GM21786 (cell line): ENCODE data around the gene CLIC3.
"Not testable (repeated sequence)": the region's sequence is repeated elsewhere in the genome, so short reads cannot be mapped to it uniquely, and the experiment has no call there.

Experiments used
- ATAC-seq: cut with Tn5 transposase; IDR thresholded peaks from one replicate; pipeline ENCODE4 v1.9.1; 2021; ENCODE audit not compliant: unreplicated experiment

The CLIC3 gene

DNA sequence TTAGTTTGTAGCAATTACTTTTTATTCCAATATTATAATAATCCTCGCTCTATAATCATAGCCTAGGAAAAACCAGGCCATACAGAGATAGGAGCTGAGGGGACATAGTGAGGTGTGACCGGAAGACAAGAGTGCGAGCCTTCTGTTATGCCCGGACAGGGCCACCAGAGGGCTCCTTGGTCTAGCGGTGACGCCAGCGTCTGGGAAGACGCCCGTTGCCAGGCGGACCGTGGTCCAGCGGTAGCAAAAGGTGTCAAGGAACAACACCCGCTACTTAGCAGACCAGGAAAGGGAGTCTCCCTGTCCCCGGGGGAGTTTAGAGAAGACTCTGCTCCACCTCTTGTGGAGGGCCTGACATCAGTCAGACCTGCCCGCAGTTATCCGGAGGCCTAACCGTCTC is 7.9 kb upstream of the CLIC3 start:
- ATAC-seq: not testable (repeated sequence)

DNA sequence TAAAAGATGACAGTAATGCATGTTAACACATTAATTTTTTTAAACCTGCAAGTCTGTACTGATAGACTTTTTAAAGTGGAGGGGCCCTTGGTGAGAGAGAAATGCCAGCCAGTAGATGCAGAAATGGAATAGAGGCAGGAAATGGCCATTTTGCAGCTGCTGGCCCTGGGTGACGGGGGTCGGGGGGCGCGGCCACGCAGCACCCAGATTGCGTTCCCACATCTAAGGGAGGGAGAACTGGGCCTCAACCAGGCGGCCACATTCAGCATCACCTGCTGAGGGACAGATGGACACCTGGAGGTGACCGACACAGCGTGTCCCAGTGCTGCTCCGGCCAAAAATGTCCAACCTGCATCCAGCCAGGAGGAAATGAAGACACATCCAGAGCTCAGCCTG is 6.3 kb upstream of the CLIC3 start:
- ATAC-seq: no peak

DNA sequence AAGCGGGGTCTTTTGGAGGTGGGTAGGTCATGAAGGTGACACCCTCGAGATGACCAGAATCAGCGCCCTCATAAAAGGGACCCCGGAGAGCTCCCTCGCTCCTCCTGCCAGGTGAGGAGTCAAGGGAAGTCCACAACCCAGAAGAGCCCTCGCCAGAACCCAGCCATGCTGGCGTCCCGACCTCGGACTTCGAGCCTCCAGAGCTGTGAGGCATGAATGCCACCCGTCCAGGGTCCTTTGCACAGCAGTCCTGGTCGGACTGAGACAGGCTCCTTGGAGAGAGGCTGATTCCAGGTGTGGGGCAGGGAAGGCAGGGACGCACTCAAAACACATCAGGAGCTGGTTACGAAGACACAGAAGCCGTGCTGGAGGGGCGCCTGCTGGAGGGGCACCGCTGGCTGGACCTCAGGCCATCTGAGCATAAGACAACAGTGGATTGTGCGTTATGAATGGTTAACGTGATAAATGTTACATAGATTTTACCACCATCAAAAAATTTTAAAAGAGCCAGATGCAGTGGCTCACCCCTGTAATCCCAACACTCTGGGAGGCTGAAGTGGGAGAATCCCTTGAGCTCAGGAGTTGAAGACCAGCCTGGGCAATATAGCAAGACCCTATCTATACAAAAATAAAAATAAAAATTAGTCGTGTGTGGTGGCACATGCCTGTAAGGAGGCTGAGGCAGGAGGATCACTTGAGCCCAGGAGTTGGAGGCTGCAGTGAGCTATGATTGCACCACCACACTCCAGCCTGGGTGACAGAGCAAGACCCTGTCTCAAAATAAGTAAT is 5.7 kb upstream of the CLIC3 start:
- ATAC-seq: no peak

DNA sequence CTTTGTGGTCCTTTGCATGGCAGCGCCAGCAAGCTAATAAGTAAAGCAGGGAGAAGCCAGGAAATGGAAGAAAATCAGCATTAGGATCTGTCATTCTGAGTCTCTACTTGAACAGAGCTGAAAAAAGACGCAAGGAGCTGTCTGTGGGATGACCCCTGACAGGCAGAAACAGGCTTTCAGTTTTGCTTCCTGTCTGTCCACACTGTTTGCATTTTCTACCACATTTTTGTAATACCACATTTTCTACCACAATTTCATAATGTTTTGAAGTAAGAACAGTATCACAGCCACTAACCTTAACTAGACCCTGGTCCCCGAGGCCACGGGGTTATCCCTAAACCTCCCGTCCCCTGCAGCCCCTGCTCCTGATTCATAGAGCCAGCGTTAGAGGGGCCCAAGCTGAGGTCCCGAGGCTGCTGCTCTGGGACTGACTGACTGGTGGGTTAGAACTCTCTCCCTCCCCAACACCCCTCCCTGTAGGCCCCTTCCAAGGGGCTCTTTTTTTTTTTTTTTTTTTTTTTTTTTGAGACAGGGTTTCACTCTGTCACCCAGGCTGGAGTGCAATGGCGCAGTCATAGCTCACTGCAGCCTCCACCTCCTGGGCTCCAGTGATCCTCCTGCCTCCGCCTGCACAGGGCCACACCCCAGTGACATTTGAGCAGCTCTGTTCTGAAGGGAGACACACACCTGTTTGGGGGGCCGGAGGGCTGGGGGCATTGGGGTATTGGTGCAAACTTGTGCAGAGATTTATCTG is 4.0 kb upstream of the CLIC3 start:
- peak; percentile 72 for ATAC-seq

DNA sequence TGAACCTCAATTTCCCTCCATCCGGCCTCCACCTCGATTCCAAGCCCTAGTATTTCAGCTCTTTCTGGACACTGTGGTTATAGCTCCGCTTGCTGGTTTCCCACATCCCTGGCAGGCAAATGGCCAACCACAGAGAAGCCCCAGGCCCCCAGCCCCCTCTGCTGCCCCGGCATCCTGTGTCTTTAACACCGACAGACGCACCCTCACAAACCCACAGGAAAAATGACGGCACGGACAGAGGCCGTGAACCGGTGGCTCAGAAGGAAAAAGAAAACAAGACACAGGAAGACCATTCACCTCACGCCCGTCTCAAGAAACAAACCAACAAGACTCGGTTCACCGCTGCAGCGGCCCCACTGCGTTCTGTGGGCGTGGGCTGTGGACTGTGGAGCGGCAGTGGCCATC is 1.5 kb upstream of the CLIC3 start:
- ATAC-seq: no peak

DNA sequence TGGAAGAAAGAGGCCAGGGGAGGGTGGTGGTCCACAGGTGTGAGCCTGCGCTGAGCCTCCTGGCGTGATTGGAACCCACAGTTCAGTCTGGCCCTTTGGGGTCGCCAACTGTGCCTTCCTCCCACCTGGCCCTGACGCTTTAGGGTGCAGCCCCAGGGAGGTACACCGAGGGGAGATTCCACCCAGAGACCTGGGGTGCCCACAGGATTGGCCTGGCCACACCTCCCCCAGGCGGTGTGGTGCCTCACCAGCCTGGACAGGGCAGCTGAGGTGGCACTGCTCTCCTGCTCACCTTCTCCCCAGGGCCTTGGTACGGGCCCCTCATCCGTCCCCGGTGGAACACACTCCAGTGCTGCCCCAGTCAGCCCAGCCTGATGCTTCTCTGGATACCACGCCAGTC is 1.0 kb upstream of the CLIC3 start:
- ATAC-seq: no peak

DNA sequence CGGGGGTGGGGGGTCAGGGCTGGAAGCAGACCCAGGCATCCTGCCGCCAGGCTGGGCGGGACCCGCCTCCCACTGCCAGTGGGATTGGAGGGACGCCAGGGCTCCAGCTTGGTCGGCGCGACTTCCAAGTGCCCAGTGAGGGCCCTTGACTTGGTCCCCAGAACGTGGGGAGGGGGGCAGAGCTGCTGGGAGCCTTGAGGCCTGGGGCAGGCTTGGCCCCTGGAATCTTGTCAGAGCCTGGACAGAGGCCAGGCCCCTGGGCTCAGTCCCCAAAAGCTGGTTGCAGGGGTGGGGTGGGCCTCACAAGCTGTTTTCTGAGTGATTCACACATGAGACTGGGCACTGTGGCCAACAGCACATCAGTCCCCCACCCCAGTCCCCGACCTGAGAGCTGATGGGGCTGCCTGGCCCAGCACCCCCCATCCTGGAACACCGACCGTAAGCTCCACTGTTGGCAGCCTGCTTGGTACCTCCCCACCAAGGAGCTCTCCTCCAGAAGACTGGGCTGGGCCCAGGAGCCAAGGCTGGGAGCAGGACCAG is 526 bp downstream of the CLIC3 start:
- ATAC-seq: no peak

DNA sequence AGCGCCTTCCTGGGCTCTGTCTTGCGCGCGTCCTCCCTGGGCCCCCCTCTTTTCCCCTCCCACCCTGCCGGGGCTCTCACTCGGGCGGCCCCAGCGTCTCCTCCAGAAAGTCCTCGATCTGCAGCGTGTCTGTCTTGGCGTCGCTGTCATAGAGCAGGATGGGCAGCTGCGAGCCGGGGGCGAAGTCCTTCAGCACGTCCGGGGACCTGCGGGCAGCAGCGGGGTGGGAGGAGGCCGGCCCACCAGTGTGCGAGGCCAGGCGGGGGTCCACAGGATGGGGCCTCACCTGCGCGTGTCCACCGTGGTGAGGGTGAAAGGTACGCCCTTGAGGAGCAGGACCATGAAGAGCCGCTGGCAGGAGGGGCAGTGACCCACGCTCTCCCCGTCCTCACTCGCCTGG is 1.0 kb downstream of the CLIC3 start:
- no peak for ATAC-seq

DNA sequence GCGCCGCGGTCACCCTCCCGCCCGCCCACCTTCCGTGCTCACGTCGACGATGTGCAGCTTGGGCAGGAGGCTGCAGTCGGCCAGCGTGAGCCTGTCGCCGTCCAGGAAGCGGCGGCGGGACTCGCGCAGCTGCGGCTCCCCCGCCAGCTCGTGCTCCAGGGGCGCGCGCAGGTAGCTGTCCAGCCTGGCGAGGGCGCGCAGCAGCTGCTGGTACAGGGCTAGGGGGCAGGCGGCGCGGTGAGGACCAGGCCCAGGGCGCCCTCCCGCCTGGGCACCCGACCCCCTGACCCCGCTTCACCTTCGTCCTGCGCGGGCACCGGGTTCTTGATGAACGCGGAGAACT is 1.5 kb downstream of the CLIC3 start:
- ATAC-seq: no peak

DNA sequence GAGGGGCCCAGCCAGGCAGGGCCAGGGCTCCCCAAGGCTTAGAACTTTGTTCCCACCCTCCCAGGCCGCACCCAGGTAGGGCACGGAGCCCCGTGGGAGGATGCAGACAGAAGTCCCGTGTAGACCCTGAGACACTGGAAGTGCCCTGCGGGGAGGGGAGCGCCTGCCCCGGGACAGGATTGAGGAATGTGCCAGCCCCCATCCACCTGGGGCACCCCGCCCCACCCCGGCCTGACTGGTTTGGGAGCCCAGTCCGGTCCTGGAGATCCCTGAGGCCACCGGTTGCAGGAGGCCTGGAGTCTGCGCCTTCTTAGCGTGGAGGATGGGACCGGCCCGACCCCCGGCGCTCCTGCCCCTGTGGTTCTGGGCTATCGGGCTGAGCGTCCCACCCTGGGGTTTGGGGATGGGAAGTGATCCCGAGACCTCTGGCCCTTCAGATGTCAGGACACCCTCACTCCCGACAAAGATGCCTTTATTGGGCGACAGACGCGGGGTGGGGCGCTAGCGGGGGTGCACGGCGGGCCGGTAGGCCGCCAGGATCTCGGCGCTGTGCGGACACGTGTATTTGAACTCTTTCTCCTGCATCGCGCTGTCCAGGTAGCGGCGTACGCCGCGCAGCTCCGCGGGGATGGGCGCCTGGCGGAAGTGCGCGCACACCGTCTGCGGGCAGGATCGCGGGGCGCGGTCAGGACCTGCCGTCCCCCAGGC is 2.0 kb downstream of the CLIC3 start:
- ATAC-seq: no peak

DNA sequence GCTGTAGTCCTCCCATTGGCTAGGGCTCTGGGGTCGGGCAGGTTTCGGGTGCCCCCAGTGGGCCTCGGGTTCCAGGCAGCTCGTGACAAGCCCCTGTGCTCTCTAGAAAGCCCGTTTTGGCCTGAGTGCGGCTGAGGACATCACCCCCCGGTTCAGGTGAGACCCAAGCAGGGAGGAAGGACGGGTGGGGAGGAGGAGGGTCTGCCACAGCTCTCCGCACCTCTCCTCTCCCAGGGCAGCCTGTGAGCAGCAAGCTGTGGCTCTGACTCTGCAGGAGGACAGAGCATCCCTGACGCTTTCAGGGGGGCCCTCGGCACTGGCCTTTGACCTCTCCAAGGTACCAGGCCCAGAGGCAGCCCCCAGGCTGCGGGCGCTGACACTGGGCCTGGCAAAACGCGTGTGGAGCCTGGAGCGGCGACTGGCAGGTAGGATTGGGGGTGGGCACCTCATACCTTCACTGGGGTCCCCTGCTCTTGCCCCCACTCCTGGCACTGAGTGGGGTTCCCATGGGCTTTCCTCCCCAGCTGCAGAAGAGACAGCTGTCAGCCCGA is 3.5 kb downstream of the CLIC3 start:
- no peak for ATAC-seq

DNA sequence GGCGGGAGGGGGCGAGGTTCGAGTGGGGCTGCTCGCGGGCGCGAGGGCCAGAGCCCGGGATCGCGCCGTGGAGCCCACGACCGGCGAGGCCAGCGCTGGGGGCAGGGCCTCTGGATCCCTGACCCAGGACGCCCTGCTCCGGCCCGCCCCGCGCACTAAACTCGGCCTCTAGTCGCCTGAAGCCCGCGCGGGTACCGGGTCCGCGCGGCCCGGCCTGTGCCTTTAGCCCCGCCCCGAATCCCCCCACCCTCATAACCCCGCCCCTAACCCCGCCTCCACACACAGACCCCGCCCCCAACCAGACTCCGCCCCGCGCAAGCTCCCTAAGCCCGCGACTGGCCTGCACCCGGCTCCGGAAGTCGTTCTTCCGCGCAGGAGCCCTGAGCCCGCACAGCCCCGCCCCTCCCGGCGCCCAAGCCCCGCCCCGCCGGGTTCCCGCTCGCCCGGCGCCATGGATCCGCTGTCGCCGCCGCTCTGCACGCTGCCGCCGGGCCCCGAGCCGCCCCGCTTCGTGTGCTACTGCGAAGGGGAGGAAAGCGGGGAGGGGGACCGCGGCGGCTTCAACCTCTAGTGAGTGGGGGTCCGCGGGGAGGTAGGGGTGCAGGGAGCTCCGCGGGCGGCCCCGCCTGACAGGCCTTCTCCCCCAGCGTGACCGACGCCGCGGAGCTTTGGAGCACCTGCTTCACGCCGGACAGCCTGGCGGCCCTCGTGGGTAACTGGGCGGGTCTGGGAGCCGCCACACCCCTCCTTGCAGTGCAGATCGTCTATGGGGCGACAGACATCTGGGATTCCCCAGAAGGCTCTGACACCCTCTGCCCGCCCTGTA is 4.2 kb downstream of the CLIC3 start, which contains the start of gene PAXX:
Gene PAXX (plus strand): TSS at position 430 of the 826 bp plus-strand sequence. CDS start 22 bp downstream, at position 452.
- ATAC-seq: peak; percentile 67

DNA sequence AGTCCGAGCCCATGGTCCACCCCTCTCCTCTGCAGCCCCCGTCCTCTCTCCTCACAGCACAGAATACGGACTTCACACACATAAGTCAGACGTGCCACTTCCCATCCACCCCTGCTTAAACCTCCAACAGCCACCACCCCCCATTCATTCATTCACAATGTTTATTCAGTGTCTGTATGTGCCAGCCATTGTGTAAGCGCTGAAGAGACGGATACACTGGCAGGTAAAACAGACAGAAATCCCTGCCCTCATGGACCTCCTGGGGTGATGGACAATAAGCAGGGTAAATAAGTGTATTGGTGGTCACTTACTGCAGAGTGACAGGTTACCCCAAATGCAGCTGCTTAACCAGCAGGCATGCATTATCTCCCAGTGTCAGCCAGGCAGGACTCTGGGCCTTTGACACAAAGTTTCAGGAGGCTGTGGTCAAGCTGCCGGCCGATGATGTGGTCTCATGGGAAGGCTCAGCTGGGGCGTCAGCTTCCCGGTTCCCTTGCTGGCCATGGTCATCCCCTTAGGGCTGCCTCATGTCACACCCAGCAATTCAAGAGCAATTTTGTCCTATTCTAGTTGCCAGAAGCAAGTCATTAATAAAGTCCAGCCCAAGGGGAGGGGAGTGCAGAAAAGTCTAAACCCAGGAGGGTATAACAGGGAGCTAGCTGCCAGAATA is 6.0 kb downstream of the CLIC3 start:
- ATAC-seq: no peak

DNA sequence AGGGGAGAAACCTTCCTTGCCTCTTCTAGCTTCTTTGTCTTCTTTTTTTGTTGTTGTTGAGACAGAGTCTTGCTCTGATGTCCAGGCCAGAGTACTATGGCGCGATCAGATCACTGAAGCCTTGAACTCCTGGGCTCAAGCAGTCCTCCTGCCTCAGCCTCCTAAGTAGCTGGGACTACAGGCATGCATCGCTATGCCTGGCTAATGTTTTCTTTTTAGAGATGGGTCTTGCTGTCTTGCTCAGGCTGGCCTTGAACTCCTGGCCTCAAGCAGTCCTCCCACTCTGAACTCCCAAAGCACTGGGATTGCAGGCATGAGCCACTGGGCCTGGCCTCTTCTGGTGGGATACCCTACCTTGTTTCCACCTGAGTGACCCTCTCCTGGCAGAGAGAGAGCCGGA is 7.5 kb downstream of the CLIC3 start:
- ATAC-seq: no peak

DNA sequence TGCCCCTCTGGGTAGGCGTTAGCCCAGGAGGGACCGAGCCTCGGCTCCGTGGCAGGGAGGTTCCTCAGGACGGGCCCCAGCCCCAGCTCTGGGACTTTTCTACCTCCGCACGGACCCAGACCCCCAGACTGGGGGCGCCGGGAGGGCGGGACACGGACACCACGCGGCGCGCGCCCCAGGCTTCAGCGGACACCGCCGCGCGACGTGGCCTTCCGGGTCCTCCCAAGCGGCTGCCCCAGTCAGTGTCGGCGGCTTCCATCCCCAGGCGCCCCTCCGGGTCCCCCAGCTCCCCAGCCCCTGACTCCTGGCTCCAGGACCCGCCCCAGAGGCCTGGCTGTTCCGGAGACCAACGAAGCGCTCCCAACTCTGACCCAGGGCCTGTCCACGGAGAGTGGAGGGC is 10.5 kb downstream of the CLIC3 start:
- no peak for ATAC-seq

DNA sequence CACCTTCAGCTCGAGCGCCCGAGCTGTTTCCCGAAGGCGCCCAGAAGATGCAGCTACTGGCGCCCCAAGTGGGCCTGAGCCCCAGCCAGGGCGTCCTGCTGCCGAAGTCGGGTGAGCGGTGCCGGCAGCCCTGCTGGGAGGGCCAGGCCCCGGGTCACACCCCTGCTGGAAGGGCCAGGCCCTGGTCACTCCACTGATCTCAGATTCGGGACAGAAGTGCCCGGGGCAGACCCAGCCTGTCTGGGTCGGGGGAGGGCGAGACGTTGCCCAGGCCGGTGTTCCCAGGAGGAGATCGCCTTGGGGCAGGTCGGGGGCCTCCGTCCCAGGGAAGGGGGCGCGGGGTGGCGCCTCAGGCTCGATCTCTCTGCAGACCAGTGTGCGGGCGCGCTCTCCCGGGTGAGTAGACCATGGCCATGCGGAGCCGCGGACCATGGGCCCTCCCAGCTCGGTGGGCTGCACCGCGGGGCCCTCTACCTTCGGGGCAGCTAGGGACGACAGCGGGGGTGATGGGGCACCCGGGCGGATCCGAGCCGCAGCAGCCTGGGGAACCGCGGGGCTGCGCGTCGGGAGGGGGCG is 11.3 kb downstream of the CLIC3 start:
- ATAC-seq: no peak

DNA sequence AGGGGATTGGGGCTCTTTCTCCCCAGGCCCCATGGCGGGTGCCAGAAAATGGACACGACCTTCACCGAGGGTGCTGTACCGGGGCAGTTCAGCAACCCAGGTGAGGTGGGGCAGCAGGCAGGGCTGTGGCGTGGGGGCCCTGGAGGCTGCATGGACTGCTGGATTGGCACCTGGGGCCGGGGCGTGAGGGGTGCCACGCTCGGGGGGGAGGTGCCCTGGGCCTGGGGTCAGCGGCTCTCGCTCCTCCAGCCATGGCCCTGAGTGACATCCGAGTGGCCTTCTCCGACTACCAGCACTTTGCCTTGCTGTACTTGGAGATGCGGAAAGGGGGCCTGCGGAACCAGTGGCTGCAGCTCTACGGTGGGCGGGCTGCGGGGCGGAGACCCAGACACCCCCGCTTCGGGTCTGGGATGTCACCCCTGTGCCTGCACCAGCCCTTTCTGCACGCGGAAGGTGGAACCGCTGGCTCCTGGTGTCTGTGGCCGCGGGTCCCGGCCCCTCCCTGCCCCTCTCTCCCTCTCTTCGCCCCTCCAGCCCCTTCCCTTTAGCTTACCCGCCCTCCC is 11.8 kb downstream of the CLIC3 start:
- no peak for ATAC-seq

DNA sequence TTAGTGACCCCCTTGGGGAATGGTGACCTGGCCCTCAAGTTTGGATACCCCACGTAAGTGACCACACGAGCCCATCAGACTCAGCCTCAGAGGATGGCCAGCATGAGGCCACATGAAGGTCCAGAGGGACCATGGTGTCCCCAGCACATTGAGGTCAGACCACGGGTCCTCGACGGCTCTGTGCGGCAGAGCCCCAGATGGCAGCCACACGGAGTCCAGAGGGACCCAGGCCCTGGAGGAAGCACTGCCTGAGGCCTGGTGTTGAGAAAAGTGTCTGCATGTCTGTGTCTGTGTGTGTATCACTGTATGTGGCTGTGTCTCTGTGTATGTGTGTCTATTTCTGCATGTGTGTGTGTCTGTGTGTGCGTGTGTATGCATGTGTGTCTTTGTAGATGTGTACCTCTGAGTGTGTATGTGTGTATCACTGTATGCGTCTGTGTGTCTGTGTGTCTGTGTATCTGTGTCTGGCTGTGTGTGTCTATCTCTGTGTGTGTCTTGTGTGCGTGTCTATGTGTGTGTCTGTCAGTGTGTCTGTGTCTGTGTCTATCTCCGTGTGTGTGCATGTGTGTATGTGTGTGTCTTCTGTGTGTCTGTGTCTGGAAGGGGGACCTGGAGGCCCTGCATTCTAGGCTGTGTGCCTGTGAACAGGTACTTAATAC is 12.6 kb downstream of the CLIC3 start:
- no peak for ATAC-seq

DNA sequence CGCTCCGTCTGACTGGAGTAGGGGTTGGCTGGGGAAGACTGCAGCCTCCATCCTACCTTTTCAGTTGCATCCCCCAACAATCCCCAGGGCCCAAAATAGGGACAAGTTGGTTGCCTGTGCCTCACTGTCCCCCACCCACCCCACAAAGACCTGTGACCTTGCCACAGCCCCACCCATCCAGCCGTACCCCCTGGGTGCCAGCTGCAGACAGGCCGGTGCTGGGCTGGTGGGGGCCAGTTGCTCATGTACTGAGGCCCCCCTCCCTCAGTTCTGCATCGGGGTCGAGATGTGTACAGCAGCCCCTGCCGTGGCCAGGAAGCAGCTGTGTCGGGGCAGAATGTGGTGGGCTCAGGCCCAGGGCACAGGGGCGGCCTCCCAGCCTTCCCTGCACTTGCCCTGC is 13.2 kb downstream of the CLIC3 start:
- no peak for ATAC-seq
